ENCODE results near the gene KRTAP10-2.
"Not testable (repeated sequence)": the region's sequence is repeated elsewhere in the genome, so short reads cannot be mapped to it uniquely, and the experiment has no call there.

The KRTAP10-2 gene

GRCh38 chr21:44511938-44512275 lies 39.4 kb downstream of the KRTAP10-2 start:
- no peak for DNase-seq

DNA sequence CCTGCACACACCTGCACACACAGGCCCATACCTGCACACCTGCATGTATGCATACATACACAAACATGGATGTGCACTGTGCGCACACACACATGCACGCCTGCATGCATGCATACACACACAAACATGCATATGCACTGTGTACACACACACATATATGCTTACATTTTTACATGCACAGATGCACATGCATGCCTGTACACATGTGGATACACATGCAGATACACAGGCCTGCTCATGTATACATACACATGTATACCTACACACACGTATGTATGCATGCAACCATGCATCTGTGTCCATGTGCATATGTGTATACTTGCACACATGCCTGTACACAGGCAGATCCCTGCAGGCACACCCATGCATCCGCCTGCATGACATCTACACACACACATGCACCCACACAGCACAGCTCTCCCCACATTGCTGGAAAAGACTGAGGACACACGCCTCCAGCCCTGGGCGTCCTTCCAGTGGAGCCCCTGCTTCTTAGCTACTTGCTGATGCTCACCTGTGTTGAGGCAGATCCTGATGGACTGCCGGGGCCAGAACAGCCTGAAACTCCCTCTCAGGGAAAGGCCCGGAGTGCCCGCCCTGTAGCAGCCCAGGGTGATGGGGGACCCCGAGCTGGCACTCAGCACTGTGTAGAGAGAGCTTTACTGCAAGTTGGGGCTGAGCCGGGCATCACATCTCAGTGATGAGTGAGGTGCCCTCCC lies 39.9 kb downstream of the KRTAP10-2 start:
- DNase-seq, result no peak

DNA sequence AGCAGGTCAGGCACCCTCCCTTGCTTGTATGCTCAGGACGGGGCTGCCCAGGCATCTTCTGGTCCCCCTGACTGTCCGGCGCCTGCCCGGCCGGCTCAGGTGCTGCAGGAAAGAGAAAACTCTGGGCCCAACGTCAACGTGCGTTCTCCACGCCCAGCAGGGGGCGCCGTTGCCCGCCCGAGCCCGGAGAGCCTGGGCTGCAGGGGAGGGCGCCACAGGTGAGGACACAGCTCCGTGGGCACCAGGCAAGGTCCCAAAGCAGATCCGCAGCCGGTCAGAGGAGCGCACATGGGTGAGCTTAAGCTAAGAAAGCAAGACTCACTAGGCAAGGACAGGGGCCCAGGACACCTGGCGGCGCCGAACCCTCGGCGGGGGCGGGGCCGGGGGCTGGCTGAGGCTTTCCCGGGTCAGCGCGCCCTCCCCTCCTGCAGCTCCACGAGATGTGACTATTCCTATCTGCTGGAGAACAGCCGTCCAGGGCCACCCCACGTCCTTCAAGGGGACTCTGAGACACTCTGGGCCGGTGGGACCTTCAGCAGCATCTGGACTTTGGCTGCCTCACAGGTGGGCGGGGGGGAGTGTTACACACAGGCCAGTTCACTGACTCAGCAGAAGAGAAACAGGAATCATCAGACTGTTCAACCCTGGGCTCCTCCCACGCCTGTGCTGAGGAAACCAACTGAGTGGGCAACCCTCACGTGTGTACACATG lies 40.6 kb downstream of the KRTAP10-2 start:
- DNase-seq, result peak; percentile 80

DNA sequence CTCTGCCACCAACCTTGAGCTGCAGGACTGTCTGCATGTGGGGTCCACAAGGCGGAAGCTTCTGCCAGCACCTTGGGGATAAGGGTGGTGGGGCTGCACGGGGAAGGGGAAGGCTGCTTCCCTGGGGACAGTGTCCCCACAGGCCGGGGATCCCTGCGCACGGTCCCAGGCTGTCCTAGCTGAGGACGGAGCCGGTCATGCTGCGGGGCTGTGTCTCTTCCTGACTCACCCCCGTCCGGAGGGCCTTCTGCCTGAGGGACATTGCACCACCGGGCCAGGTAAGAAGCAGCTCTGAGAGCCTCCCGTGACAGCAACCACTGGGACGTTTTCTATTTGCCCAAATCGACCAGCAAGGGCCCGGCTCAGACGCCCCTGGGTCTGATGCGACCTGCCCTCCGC lies 41.2 kb downstream of the KRTAP10-2 start:
- DNase-seq, result no peak

- DNase-seq, result no peak
Observed at GRCh38 chr21:44509539-44509938, 41.8 kb downstream of the KRTAP10-2 start.

GRCh38 chr21:44508711-44509445 lies 42.4 kb downstream of the KRTAP10-2 start:
- DNase-seq, result no peak

DNA sequence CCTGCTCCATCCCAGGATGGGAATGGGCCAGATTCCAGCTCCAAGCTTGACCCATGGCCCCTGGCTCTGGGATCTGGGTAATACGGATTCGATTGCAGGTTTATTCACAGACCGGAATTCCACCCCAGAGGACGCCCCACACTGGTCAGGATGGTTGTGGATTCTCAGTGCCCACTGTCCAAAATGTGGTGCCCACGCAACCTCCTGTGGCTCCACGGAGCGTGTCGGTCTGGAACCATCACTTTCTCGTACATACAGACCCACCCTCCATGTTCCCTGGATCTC lies 42.9 kb downstream of the KRTAP10-2 start:
- DNase-seq, result no peak

- DNase-seq, result no peak
Observed at GRCh38 chr21:44507673-44508425, 43.5 kb downstream of the KRTAP10-2 start.

DNA sequence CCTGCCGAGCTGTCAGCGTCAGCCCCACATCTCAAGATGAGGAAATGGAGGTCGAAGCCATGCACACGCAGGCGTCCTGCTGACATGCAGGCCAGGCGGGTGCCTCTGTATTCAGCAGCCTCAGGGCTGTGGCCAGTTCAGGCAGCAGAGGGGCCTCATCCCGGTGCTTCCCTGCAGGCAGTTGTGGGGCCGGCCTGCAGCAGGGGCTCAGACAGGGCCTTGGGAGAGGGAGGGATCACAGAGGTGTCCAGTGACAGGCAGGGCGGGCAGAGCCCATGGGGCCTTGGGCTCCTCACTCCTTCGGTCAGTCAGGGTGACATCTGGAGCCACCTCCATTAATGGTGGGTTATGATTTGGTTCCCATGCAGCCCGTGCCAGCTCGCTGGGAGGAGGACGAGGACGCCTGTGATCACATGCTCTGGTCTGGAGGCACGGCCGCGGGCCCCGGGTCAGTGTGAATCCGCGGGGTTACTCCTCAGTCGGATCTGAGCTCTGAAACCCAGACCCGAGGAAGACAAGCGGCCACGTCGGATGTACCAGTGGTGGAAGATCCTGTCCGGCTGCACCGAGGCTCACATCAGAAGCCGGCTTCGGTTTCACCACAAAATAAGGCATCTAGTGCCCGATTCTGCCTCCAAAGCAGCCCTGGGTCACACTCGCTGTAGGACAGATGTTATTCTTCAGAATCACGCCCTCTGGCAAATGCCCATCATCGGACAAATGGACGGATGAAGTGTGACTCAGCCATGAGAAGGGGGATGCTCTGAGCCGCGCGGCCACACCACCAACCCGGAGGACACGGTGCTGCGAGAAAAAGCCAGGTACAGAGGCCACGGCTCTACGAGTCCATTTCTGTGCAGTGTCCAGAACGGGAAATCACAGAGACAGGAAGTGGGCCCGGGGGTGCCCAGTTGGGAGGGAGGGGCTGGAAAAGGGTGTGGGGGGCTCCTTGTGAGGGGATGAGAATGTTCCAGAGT lies 44.7 kb downstream of the KRTAP10-2 start:
- DNase-seq, result no peak

GRCh38 chr21:44505673-44506278 lies 45.5 kb downstream of the KRTAP10-2 start:
- DNase-seq, result no peak

GRCh38 chr21:44503901-44504399 lies 47.4 kb downstream of the KRTAP10-2 start:
- DNase-seq, result no peak

- not testable (repeated sequence) for DNase-seq
Observed at GRCh38 chr21:44503006-44503889, 48.1 kb downstream of the KRTAP10-2 start.

GRCh38 chr21:44502171-44502958 lies 48.9 kb downstream of the KRTAP10-2 start:
- DNase-seq, result no peak
